CD4-positive, alpha-beta memory T cell (primary cell): ENCODE results near the gene SAA2. TPM values are rescaled to one million over a fixed set of nuclear protein-coding genes. Genes with fewer than 3 reads are reported as not detected.

Source experiments
- CTCF ChIA-PET: fragments of 350-600 bp; sonication (Branson Sonifier 250); formaldehyde crosslinking; loops from one replicate; lab custom pipeline; 2021; ENCODE audit warnings: inconsistent platforms; ENCODE audit not compliant: partially characterized antibody; lab: Charles Lee
- POLR2A ChIA-PET: fragments of 350-600 bp; sonication (Branson Sonifier 250); formaldehyde crosslinking; loops from one replicate; lab custom pipeline; 2021; ENCODE audit not compliant: partially characterized antibody; lab: Charles Lee
- DNase-seq, 5 donors: peaks; one replicate each; pipeline versions ENCODE4 v3.0.0 to v3.0.0-alpha.2; 2020 to 2022; ENCODE audit warnings: mixed read lengths in 1 of 5
- H3K27ac ChIP-seq: one replicate; pipeline ENCODE4 v1.7.0; 2013; ENCODE audit warnings: low read depth, low read length
- H3K27me3 ChIP-seq: 2 replicates; pipeline ENCODE4 v1.7.0; 2013; ENCODE audit warnings: mild to moderate bottlenecking, low read length, moderate library complexity; ENCODE audit not compliant: insufficient read depth
- H3K36me3 ChIP-seq: 2 replicates; pipeline ENCODE4 v1.7.0; 2013; ENCODE audit warnings: mild to moderate bottlenecking, low read length, moderate library complexity; ENCODE audit not compliant: insufficient read depth
- H3K4me1 ChIP-seq: 2 replicates; pipeline ENCODE4 v1.7.0; 2013; ENCODE audit warnings: mild to moderate bottlenecking, low read length, moderate library complexity; ENCODE audit not compliant: insufficient read depth
- H3K4me3 ChIP-seq, 2 donors: one replicate each; pipeline ENCODE4 v1.7.0; 2013; ENCODE audit warnings: low read length in 2 of 2, mild to moderate bottlenecking in 1 of 2
- H3K9me3 ChIP-seq, 2 donors: one replicate each; pipeline ENCODE4 v1.7.0; 2013; ENCODE audit warnings: low read length in 2 of 2, control low read depth in 1 of 2; ENCODE audit not compliant: control insufficient read depth in 1 of 2
- H3K27ac Mint-ChIP-seq, 7 donors: one replicate each; pipeline ENCODE4 v1.8.0; 2020 to 2021; ENCODE audit warnings: mixed read lengths in 7 of 7, mild to moderate bottlenecking in 6 of 7, inconsistent platforms in 3 of 7, moderate library complexity in 3 of 7
- H3K27me3 Mint-ChIP-seq, 2 donors: one replicate each; pipeline ENCODE4 v1.8.0; 2020 to 2021; ENCODE audit warnings: mixed read lengths in 2 of 2
- H3K36me3 Mint-ChIP-seq, 2 donors: one replicate each; pipeline ENCODE4 v1.8.0; 2020 to 2021; ENCODE audit warnings: mixed read lengths in 2 of 2, inconsistent platforms in 1 of 2, mild to moderate bottlenecking in 1 of 2
- H3K4me1 Mint-ChIP-seq, 4 donors: one replicate each; pipeline ENCODE4 v1.8.0; 2020 to 2021; ENCODE audit warnings: mixed read lengths in 4 of 4, mild to moderate bottlenecking in 1 of 4
- H3K4me3 Mint-ChIP-seq, 8 donors: one replicate each; pipeline ENCODE4 v1.8.0; 2020 to 2021; ENCODE audit warnings: mixed read lengths in 8 of 8, mild to moderate bottlenecking in 7 of 8, moderate library complexity in 6 of 8, inconsistent platforms in 3 of 8
- H3K9me3 Mint-ChIP-seq, 8 donors: one replicate each; pipeline ENCODE4 v1.8.0; 2020 to 2021; ENCODE audit warnings: mixed read lengths in 8 of 8, mild to moderate bottlenecking in 5 of 8, inconsistent platforms in 3 of 8, moderate library complexity in 1 of 8
- intact Hi-C: fragments of 100-400 bp; cut with micrococcal nuclease; formaldehyde crosslinking; loops from one replicate; pipeline ENCODE4 v1.15.1; 2023
- polyA plus RNA-seq, 2 donors: library from polyadenylated mRNA; unstranded; fragments of 300-500 nt; fragmentation: Illumina TruSeq; gene quantifications; one replicate each; pipeline ENCODE4 v1.2.3, GENCODE V29; 2021
- total RNA-seq, 2 experiments: library from RNA; stranded (reverse); gene quantifications; one replicate each; pipeline ENCODE4 v1.2.3, GENCODE V29; 2021

The SAA2 gene
- total and polyA plus RNA-seq, 4 experiments from 2014 or later = not detected

- H3K4me3 ChIP-seq = no peak within 1 kb of the TSS
- ChIA-PET CTCF (interaction anchor here (1.4 kb wide), 1 partner anchor 8 kb away, joined by 4 read pairs; no protein-coding TSS in a partner anchor), POLR2A (no interaction called here)
- no peaks in the 10 kb centered on the region for H3K4me1 ChIP-seq
- H3K4me3 Mint-ChIP-seq = no peak within 1 kb of the TSS
- H3K9me3 ChIP-seq = no peaks in the 10 kb centered on the region
- H3K27ac Mint-ChIP-seq = no peak within 1 kb of the TSS
- peaks cover 3% of the 10 kb centered on the region for H3K27me3 ChIP-seq
- no peak for DNase-seq
- no peaks in the 10 kb centered on the region for H3K36me3 ChIP-seq
- H3K27me3 Mint-ChIP-seq = peaks cover 12 to 31% of the 10 kb centered on the region in 2 donors
- no peaks in the 10 kb centered on the region for H3K4me1 Mint-ChIP-seq
- H3K9me3 Mint-ChIP-seq = peaks cover 0 to 3% (median 0%) of the 10 kb centered on the region in 8 donors
- intact Hi-C loops = no loop called here
- H3K36me3 Mint-ChIP-seq = no peaks in the 10 kb centered on the region
- no peak within 1 kb of the TSS for H3K27ac ChIP-seq
Measured at GRCh38 chr11:18236664-18237356, 11.7 kb downstream of the SAA2 start, which contains the start of gene SAA4. Gene SAA4, minus strand, starts transcription at chr11:18236802. Its CDS starts 876 bp downstream, at chr11:18235926.

GRCh38 chr11:18235394-18236334, 12.8 kb downstream of the SAA2 start:
- intact Hi-C loops = no loop called here
- Histone ChIP-seq H3K4me1 (no peaks in the 10 kb centered on the region), H3K27me3 (peaks cover 3% of the 10 kb centered on the region), H3K4me3 (no peak overlapping the region), H3K27ac (no peak overlapping the region), H3K9me3 (no peaks in the 10 kb centered on the region), H3K36me3 (no peaks in the 10 kb centered on the region)
- ChIA-PET POLR2A (no interaction called here), CTCF (interaction anchor here (0.7 kb wide), 1 partner anchor 8 kb away, joined by 3 read pairs; no protein-coding TSS in a partner anchor)
- H3K4me1 Mint-ChIP-seq = no peaks in the 10 kb centered on the region
- no peak for DNase-seq
- no peak overlapping the region for H3K4me3 Mint-ChIP-seq
- no peak overlapping the region for H3K27ac Mint-ChIP-seq
- peaks cover 0 to 3% (median 0%) of the 10 kb centered on the region in 8 donors for H3K9me3 Mint-ChIP-seq
- no peaks in the 10 kb centered on the region for H3K36me3 Mint-ChIP-seq
- H3K27me3 Mint-ChIP-seq = peaks cover 12 to 29% of the 10 kb centered on the region in 2 donors

GRCh38 chr11:18233912-18234311, 14.6 kb downstream of the SAA2 start:
- Mint-ChIP-seq H3K9me3 (peaks cover 0 to 1% (median 0%) of the 10 kb centered on the region in 8 donors), H3K36me3 (no peaks in the 10 kb centered on the region), H3K4me3 (no peak overlapping the region), H3K27me3 (peaks cover 4 to 21% of the 10 kb centered on the region in 2 donors), H3K27ac (no peak overlapping the region), H3K4me1 (no peaks in the 10 kb centered on the region)
- intact Hi-C loops = no loop called here
- Histone ChIP-seq H3K36me3 (no peaks in the 10 kb centered on the region), H3K9me3 (no peaks in the 10 kb centered on the region), H3K4me1 (no peaks in the 10 kb centered on the region), H3K4me3 (no peak overlapping the region), H3K27ac (no peak overlapping the region), H3K27me3 (no peaks in the 10 kb centered on the region)
- ChIA-PET CTCF (interaction anchor here (2.3 kb wide), 1 partner anchor 10 kb away, joined by 12 read pairs; no protein-coding TSS in a partner anchor), POLR2A (no interaction called here)
- no peak for DNase-seq

GRCh38 chr11:18230859-18231258, 17.6 kb downstream of the SAA2 start:
- Histone ChIP-seq H3K27me3 (no peaks in the 10 kb centered on the region), H3K4me3 (no peak overlapping the region), H3K9me3 (no peaks in the 10 kb centered on the region), H3K36me3 (no peaks in the 10 kb centered on the region), H3K4me1 (no peaks in the 10 kb centered on the region), H3K27ac (no peak overlapping the region)
- H3K9me3 Mint-ChIP-seq = peaks cover 0 to under 1% (median 0%) of the 10 kb centered on the region in 8 donors
- no peak for DNase-seq
- H3K36me3 Mint-ChIP-seq = no peaks in the 10 kb centered on the region
- no peak overlapping the region for H3K4me3 Mint-ChIP-seq
- H3K27me3 Mint-ChIP-seq = peaks cover 3 to 14% of the 10 kb centered on the region in 2 donors
- no peaks in the 10 kb centered on the region for H3K4me1 Mint-ChIP-seq
- CTCF ChIA-PET = interaction anchor here (1.4 kb wide), 1 partner anchor 500 kb away, joined by 4 read pairs; no protein-coding TSS in a partner anchor
- POLR2A ChIA-PET = no interaction called here
- intact Hi-C loops = no loop called here
- H3K27ac Mint-ChIP-seq = no peak overlapping the region

- CTCF ChIA-PET = interaction anchor here (1.5 to 2.1 kb wide), 2 partner anchors 8 to 535 kb away, joined by 4 read pairs; no protein-coding TSS in a partner anchor
- intact Hi-C loops = no loop called here
- DNase-seq = no peak
- H3K4me3 ChIP-seq = no peak overlapping the region
- no peaks in the 10 kb centered on the region for H3K9me3 ChIP-seq
- Mint-ChIP-seq H3K9me3 (peaks cover 0 to 2% (median 0%) of the 10 kb centered on the region in 8 donors), H3K27ac (no peak overlapping the region), H3K36me3 (no peaks in the 10 kb centered on the region), H3K4me3 (no peak overlapping the region), H3K4me1 (no peaks in the 10 kb centered on the region), H3K27me3 (peaks cover 6 to 12% of the 10 kb centered on the region in 2 donors)
- no peak overlapping the region for H3K27ac ChIP-seq
- H3K27me3 ChIP-seq = no peaks in the 10 kb centered on the region
- POLR2A ChIA-PET = no interaction called here
- no peaks in the 10 kb centered on the region for H3K4me1 ChIP-seq
- no peaks in the 10 kb centered on the region for H3K36me3 ChIP-seq
Measured at GRCh38 chr11:18229501-18229900, 19.0 kb downstream of the SAA2 start.

GRCh38 chr11:18225913-18226312, 22.6 kb downstream of the SAA2 start:
- no peak overlapping the region for H3K4me3 Mint-ChIP-seq
- no peaks in the 10 kb centered on the region for H3K4me1 ChIP-seq
- ChIA-PET POLR2A (no interaction called here), CTCF (interaction anchor here (1.6 kb wide), 1 partner anchor 18 kb away, joined by 3 read pairs; no protein-coding TSS in a partner anchor)
- intact Hi-C loops = no loop called here
- H3K27me3 Mint-ChIP-seq = peaks cover 6 to 7% of the 10 kb centered on the region in 2 donors
- H3K27ac ChIP-seq = no peak overlapping the region
- H3K36me3 ChIP-seq = no peaks in the 10 kb centered on the region
- no peak overlapping the region for H3K4me3 ChIP-seq
- DNase-seq = no peak
- H3K9me3 Mint-ChIP-seq = peaks cover 0 to 2% (median 0%) of the 10 kb centered on the region in 8 donors
- no peaks in the 10 kb centered on the region for H3K4me1 Mint-ChIP-seq
- H3K27me3 ChIP-seq = no peaks in the 10 kb centered on the region
- H3K27ac Mint-ChIP-seq = no peak overlapping the region
- no peaks in the 10 kb centered on the region for H3K9me3 ChIP-seq
- H3K36me3 Mint-ChIP-seq = no peaks in the 10 kb centered on the region
